GM12873 (cell line): ENCODE measurements around the gene EBF3.

Source experiments
- TF ChIP-seq, protein P1 (sequence below): IDR thresholded peaks from 2 replicates; pipeline ENCODE4 v1.5.1; 2012; ENCODE audit warnings: low read depth, mild to moderate bottlenecking, moderate library complexity, low read length, control low read depth; ENCODE audit not compliant: insufficient read depth; ENCODE audit errors: missing control alignments

The EBF3 gene

DNA sequence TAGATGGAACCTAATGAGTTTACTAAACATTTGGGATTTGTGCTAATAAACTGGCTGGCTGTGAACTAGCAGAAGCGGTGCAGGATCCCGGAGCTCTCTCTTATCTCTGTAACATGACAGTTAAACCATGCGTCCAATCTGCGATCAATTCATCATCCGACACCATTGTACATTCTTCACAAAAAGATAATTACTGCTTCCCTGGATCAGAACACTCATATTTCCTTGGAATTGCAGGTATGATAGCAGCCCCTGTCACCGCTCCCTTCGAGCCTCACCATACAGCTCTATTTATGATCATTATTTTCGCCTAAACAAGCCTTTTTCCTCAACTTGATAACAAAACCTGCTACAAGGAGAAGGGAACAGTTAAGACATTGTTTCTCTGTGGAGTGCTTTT, 18.5 kb downstream of the EBF3 start:
- TF ChIP-seq, protein P1, sequence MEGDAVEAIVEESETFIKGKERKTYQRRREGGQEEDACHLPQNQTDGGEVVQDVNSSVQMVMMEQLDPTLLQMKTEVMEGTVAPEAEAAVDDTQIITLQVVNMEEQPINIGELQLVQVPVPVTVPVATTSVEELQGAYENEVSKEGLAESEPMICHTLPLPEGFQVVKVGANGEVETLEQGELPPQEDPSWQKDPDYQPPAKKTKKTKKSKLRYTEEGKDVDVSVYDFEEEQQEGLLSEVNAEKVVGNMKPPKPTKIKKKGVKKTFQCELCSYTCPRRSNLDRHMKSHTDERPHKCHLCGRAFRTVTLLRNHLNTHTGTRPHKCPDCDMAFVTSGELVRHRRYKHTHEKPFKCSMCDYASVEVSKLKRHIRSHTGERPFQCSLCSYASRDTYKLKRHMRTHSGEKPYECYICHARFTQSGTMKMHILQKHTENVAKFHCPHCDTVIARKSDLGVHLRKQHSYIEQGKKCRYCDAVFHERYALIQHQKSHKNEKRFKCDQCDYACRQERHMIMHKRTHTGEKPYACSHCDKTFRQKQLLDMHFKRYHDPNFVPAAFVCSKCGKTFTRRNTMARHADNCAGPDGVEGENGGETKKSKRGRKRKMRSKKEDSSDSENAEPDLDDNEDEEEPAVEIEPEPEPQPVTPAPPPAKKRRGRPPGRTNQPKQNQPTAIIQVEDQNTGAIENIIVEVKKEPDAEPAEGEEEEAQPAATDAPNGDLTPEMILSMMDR = no peak

DNA sequence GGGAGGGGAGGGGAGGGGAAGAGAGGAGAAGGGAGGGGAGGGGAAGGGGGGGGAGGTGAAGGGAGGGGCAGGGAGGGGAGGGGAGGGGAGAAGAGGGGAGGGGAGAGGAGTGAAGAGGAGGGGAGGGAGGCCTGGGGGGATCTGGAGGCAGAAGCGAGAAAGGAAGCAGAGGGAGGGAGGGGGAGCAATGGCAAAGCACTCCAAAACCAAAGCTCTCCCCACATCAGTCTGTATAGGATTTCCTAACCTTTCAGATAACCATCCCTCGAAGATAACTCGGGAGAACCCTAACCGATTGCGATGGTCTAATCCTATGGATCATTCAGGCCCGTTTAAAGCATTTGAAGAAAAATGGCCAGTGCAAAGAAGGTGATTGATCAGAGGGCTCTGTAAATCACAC, 19.0 kb downstream of the EBF3 start:
- TF ChIP-seq, protein P1 = no peak

GRCh38 chr10:129944456-129944855, 19.6 kb downstream of the EBF3 start:
- TF ChIP-seq, protein P1 = no peak

DNA sequence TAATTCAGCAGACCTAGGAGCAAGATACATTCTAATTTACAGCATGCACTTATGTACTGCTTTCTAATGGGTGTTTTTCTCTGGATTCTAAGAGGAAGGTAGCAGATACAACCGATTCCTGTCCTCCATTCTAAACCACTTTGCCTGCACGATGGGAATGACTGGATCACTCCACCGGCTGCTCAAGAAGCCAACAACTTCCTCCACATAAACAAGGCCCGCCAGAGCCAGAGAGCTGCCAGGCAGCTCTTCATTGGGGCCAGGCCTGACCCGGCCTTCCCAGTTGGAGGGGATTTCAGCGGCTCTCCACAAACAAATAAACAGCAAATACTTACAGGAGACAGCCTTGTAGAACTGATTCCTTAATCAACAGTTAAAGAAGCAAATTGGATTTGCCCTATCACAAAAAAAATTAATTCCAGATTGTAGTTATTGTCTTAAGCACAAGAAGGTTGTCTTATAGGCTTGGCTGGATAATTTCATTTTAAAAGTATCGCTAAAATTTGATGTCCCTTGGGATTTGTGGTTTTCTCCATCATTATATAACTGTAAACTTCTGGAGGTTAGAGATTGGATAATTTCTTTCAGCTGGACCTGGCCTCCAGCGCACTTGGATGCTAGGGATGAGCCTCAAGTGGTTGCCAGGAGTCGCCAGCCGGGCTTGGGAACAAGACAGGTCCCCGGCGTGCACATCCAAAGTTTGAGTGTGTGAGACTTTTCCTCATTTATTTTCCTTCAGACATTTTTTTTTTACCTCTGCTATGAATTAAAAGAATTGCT, 20.9 kb downstream of the EBF3 start:
- TF ChIP-seq, protein P1 = no peak

- TF ChIP-seq, protein P1 = no peak
Measured at GRCh38 chr10:129942391-129942790, 21.7 kb downstream of the EBF3 start.

GRCh38 chr10:129942019-129942277, 22.1 kb downstream of the EBF3 start:
- TF ChIP-seq, protein P1 = no peak

- TF ChIP-seq, protein P1 = no peak
Measured at GRCh38 chr10:129941199-129942018, 22.7 kb downstream of the EBF3 start.
